GM23338 (cell line): Measurements from ENCODE around the gene C4orf17. TPM values are rescaled to one million over a fixed set of nuclear protein-coding genes. Genes with fewer than 3 reads are reported as not detected.

ENCODE experiments used
- ATAC-seq: fragments of 200-7000 bp; cut with Tn5 transposase; 3 replicates; pipeline ENCODE4 v1.9.1; 2020
- DNase-seq: peaks from one replicate; pipeline ENCODE4 v3.0.0-alpha.2; 2015; ENCODE audit warnings: low spot score
- H2AFZ ChIP-seq: fragments of 200-600 bp; sonication (generic); 2 replicates; pipeline ENCODE4 v1.8.0; 2016; ENCODE audit warnings: antibody characterized with exemption, mild to moderate bottlenecking, moderate library complexity
- H3F3A ChIP-seq: fragments of 200-600 bp; sonication (generic); replicated peaks from 2 replicates; pipeline ENCODE4 v1.8.0; 2017; ENCODE audit warnings: antibody characterized with exemption, mixed run types, low read depth
- H3K27ac ChIP-seq: fragments of 200-600 bp; sonication (generic); 2 replicates; pipeline ENCODE4 v1.6.1; 2016; ENCODE audit warnings: low read depth
- H3K27me3 ChIP-seq: fragments of 200-600 bp; sonication (generic); 2 replicates; pipeline ENCODE4 v1.8.0; 2016; ENCODE audit warnings: mild to moderate bottlenecking, mixed run types, moderate library complexity; ENCODE audit not compliant: insufficient read depth
- H3K36me3 ChIP-seq: fragments of 200-600 bp; sonication (generic); 2 replicates; pipeline ENCODE4 v1.8.0; 2016; ENCODE audit warnings: mild to moderate bottlenecking; ENCODE audit not compliant: insufficient read depth
- H3K4me1 ChIP-seq: fragments of 200-600 bp; sonication (generic); 2 replicates; pipeline ENCODE4 v1.8.0; 2016; ENCODE audit warnings: mild to moderate bottlenecking, moderate library complexity; ENCODE audit not compliant: insufficient read depth
- H3K4me2 ChIP-seq: fragments of 200-600 bp; sonication (generic); 2 replicates; pipeline ENCODE4 v1.7.1; 2017; ENCODE audit warnings: mixed run types
- H3K4me3 ChIP-seq: fragments of 200-600 bp; sonication (generic); 2 replicates; pipeline ENCODE4 v1.6.1; 2016; ENCODE audit warnings: mixed run types
- H3K79me2 ChIP-seq: fragments of 200-600 bp; sonication (generic); replicated peaks from 2 replicates; pipeline ENCODE4 v1.8.0; 2017; ENCODE audit warnings: mild to moderate bottlenecking; ENCODE audit not compliant: insufficient read depth
- H3K9me2 ChIP-seq: fragments of 200-600 bp; sonication (generic); 2 replicates; pipeline ENCODE4 v1.8.0; 2017; ENCODE audit not compliant: insufficient read depth
- H4K20me1 ChIP-seq: fragments of 200-600 bp; sonication (generic); replicated peaks from 2 replicates; pipeline ENCODE4 v1.8.0; 2017; ENCODE audit warnings: mild to moderate bottlenecking; ENCODE audit not compliant: insufficient read depth
- H3K27ac Mint-ChIP-seq: 2 replicates; pipeline ENCODE4 v1.8.0; 2020; ENCODE audit warnings: inconsistent platforms, mild to moderate bottlenecking, moderate library complexity, mixed read lengths
- H3K27me3 Mint-ChIP-seq: 3 replicates; pipeline ENCODE4 v1.8.0; 2022; ENCODE audit warnings: low read depth, mild to moderate bottlenecking, moderate library complexity, mixed read lengths, inconsistent platforms; ENCODE audit not compliant: insufficient read depth, poor library complexity
- H3K36me3 Mint-ChIP-seq: 3 replicates; pipeline ENCODE4 v1.8.0; 2021; ENCODE audit warnings: low read depth, mild to moderate bottlenecking, inconsistent platforms, moderate library complexity, mixed read lengths
- H3K4me1 Mint-ChIP-seq: 3 replicates; pipeline ENCODE4 v1.8.0; 2020; ENCODE audit warnings: mild to moderate bottlenecking, inconsistent platforms, mixed read lengths
- H3K4me3 Mint-ChIP-seq: 3 replicates; pipeline ENCODE4 v1.8.0; 2021; ENCODE audit warnings: moderate library complexity, mild to moderate bottlenecking, inconsistent platforms, mixed read lengths
- H3K9me3 Mint-ChIP-seq: 3 replicates; pipeline ENCODE4 v1.8.0; 2020; ENCODE audit warnings: moderate library complexity, mild to moderate bottlenecking, inconsistent platforms, mixed read lengths
- CREB1 ChIP-seq: fragments of 250-450 bp; sonication (Bioruptor Pico); IDR thresholded peaks from 2 replicates; pipeline ENCODE4 v1.5.0; 2020; ENCODE audit warnings: low read depth, mild to moderate bottlenecking, moderate library complexity
- JUNB ChIP-seq: IDR thresholded peaks from one replicate; pipeline ENCODE4 v1.6.1; 2016; ENCODE audit warnings: antibody characterized with exemption; ENCODE audit not compliant: unreplicated experiment
- POLR2AphosphoS5 ChIP-seq: IDR thresholded peaks from 2 replicates; pipeline ENCODE4 v1.6.1; 2016; ENCODE audit warnings: antibody characterized with exemption, low read depth
- REST ChIP-seq: IDR thresholded peaks from one replicate; pipeline ENCODE4 v1.6.1; 2018; ENCODE audit warnings: antibody characterized with exemption; ENCODE audit not compliant: unreplicated experiment
- STAT1 ChIP-seq: IDR thresholded peaks from one replicate; pipeline ENCODE4 v1.6.1; 2016; ENCODE audit warnings: antibody characterized with exemption; ENCODE audit not compliant: unreplicated experiment
- ZNF114 ChIP-seq: fragments of 250-450 bp; sonication (Bioruptor Pico); IDR thresholded peaks from 2 replicates; pipeline ENCODE4 v1.5.0; 2020; ENCODE audit warnings: mild to moderate bottlenecking, moderate library complexity
- ZNF331 ChIP-seq: fragments of 250-450 bp; sonication (Bioruptor Pico); IDR thresholded peaks from 2 replicates; pipeline ENCODE4 v1.5.0; 2020; ENCODE audit warnings: low read depth, mild to moderate bottlenecking, moderate library complexity
- ZNF462 ChIP-seq: fragments of 250-450 bp; sonication (Bioruptor Pico); IDR thresholded peaks from 2 replicates; pipeline ENCODE4 v1.5.0; 2020; ENCODE audit warnings: mild to moderate bottlenecking, moderate library complexity
- polyA plus RNA-seq: library from polyadenylated mRNA; unstranded; fragments of >200 nt; fragmentation: Nextera tagmentation; extraction: Ambion mirVana; gene quantifications from 2 replicates; pipeline ENCODE4 v1.2.1, GENCODE V29; 2016
- total RNA-seq: library from RNA; depleted of rRNA; stranded (reverse); fragments of >200 nt; shearing (Covaris generic); gene quantifications from 2 replicates; pipeline ENCODE4 v1.2.3, GENCODE V29; 2014
- TF ChIP-seq, protein P1 (sequence below), 2 experiments: fragments of 200-600 bp in 1 of 2; sonication (generic) in 1 of 2; conservative IDR thresholded peaks; 2 replicates each; pipeline versions ENCODE4 v1.5.1 to v1.6.1; 2016 to 2017; ENCODE audit warnings: antibody characterized with exemption in 2 of 2, low read depth in 2 of 2, mild to moderate bottlenecking in 2 of 2, moderate library complexity in 1 of 2
- TF ChIP-seq, protein P2 (sequence below): IDR thresholded peaks from 2 replicates; pipeline ENCODE4 v1.6.1; 2016; ENCODE audit warnings: antibody characterized with exemption

The C4orf17 gene
- total and polyA plus RNA-seq, 2 experiments from 2014 or later: not detected

DNA sequence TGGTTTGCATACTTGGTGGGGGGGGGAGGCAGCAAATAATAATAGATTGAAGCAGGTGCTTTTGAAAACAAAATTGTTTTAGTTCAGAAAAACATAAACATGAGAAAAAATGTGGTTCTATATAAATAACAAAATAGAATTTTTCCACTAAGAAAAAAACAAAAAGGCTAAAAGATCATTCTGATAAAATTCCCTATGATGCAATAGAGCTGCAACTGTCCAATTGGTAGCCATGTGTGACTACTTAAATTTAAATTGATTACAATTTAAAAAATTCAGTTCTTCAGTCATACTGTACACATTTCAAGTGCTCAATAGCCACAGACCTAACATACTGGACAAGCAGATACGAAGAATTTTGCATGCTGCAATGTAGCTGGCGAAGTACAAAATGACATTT is 42.1 kb downstream of the C4orf17 start (continued):
- TF ChIP-seq REST (no peak), STAT1 (no peak), ZNF462 (CRISPR knock-in tag) (no peak)

GRCh38 chr4:99563310-99564186 is 52.7 kb downstream of the C4orf17 start, which contains the start of gene TRMT10A:
Gene TRMT10A, minus strand, starts transcription at chr4:99564039. Its CDS starts 4,701 bp downstream, at chr4:99559338.
- Histone ChIP-seq H4K20me1 (no peaks in the 10 kb centered on the region), H3K9me2 (no peaks in the 10 kb centered on the region), H3K36me3 (no peaks in the 10 kb centered on the region), H3K27me3 (no peaks in the 10 kb centered on the region), H2AFZ (peak within 1 kb of the TSS; percentile 88; the same call in 1 of the 2 replicates), H3K27ac (peak within 1 kb of the TSS; percentile 98), H3K4me3 (peak within 1 kb of the TSS; percentile 63), H3F3A (no peaks in the 10 kb centered on the region), H3K4me2 (peak within 1 kb of the TSS; percentile 78), H3K79me2 (no peaks in the 10 kb centered on the region), H3K4me1 (no peaks in the 10 kb centered on the region)
- DNase-seq (peak; percentile 99), ATAC-seq (peak; percentile 96)
- Mint-ChIP-seq H3K9me3 (no peaks in the 10 kb centered on the region; the same call in 2 of the 3 replicates), H3K27ac (peak within 1 kb of the TSS; percentile 99), H3K27me3 (peaks cover 4% of the 10 kb centered on the region), H3K4me3 (peak within 1 kb of the TSS; percentile 98), H3K4me1 (peaks cover 2% of the 10 kb centered on the region; the same call in 1 of the 3 replicates), H3K36me3 (no peaks in the 10 kb centered on the region)
- TF ChIP-seq ZNF331 (CRISPR knock-in tag) (no peak), JUNB (no peak), CREB1 (CRISPR knock-in tag) (peak; percentile 94), ZNF114 (CRISPR knock-in tag) (no peak), POLR2AphosphoS5 (peak; percentile 67)
- TF ChIP-seq, protein P1, sequence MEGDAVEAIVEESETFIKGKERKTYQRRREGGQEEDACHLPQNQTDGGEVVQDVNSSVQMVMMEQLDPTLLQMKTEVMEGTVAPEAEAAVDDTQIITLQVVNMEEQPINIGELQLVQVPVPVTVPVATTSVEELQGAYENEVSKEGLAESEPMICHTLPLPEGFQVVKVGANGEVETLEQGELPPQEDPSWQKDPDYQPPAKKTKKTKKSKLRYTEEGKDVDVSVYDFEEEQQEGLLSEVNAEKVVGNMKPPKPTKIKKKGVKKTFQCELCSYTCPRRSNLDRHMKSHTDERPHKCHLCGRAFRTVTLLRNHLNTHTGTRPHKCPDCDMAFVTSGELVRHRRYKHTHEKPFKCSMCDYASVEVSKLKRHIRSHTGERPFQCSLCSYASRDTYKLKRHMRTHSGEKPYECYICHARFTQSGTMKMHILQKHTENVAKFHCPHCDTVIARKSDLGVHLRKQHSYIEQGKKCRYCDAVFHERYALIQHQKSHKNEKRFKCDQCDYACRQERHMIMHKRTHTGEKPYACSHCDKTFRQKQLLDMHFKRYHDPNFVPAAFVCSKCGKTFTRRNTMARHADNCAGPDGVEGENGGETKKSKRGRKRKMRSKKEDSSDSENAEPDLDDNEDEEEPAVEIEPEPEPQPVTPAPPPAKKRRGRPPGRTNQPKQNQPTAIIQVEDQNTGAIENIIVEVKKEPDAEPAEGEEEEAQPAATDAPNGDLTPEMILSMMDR (conservative IDR thresholded peaks at IDR 0.05; ENCODE audit: low read depth in 2 of 2): 0 out of 4 replicates have a peak, but pooled peaks of 1 of the 2 experiments have one; percentile 14
- TF ChIP-seq, protein P2, sequence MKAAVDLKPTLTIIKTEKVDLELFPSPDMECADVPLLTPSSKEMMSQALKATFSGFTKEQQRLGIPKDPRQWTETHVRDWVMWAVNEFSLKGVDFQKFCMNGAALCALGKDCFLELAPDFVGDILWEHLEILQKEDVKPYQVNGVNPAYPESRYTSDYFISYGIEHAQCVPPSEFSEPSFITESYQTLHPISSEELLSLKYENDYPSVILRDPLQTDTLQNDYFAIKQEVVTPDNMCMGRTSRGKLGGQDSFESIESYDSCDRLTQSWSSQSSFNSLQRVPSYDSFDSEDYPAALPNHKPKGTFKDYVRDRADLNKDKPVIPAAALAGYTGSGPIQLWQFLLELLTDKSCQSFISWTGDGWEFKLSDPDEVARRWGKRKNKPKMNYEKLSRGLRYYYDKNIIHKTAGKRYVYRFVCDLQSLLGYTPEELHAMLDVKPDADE: peak; percentile 92
